Measurements from ENCODE around the gene MSL1. TPM values are rescaled to one million over a fixed set of nuclear protein-coding genes. Genes with fewer than 3 reads are reported as not detected.
A peak's percentile ranks its signal among the peaks of the same experiment; 100 is the strongest.

The MSL1 gene
- total RNA-seq, 4 donors from 2014 or later = 70.6 to 117 (median 82.4) TPM

GRCh38 chr17:40094874-40095273 lies 26.9 kb upstream of the MSL1 start:
- WGBS, 2 donors = 66 to 82% methylated on average over 14 of the region's 14 CpGs
- no peak overlapping the region for H3K4me3 ChIP-seq (ENCODE audit: low read depth, poor library complexity, severe bottlenecking)
- no peak for DNase-seq (ENCODE audit: low spot score in 2 of 2)
- intact Hi-C loops (cut with DNase I; ENCODE audit: low total_unique reads) = no loop called here
- TF ChIP-seq POLR2A (IDR thresholded peaks at IDR 0.05) (no peak), CTCF (IDR thresholded peaks at IDR 0.05) (no peak)

- 56 to 59% methylated on average over 11 to 17 of the region's 17 CpGs for WGBS, 2 donors
- H3K4me3 ChIP-seq (ENCODE audit: low read depth, poor library complexity, severe bottlenecking) = no peak overlapping the region
- intact Hi-C loops (cut with DNase I; ENCODE audit: low total_unique reads) = no loop called here
Measured at GRCh38 chr17:40095351-40095943, 26.3 kb upstream of the MSL1 start.

GRCh38 chr17:40095944-40096791 lies 25.6 kb upstream of the MSL1 start:
- intact Hi-C loops (cut with DNase I; ENCODE audit: low total_unique reads) = no loop called here
- no peak for TF ChIP-seq CTCF (IDR thresholded peaks at IDR 0.05)
- peak in 1 of 2 donors; percentile 86 for DNase-seq (ENCODE audit: low spot score in 2 of 2)
- 36 to 43% methylated on average over 22 to 23 of the region's 23 CpGs for WGBS, 2 donors
- no peak overlapping the region for H3K4me3 ChIP-seq (ENCODE audit: low read depth, poor library complexity, severe bottlenecking)

More at GRCh38 chr17:40095351-40095943, 26.3 kb upstream of the MSL1 start:
- peak in 1 of 2 donors; percentile 43 for DNase-seq (ENCODE audit: low spot score in 2 of 2)
- no peak for TF ChIP-seq CTCF (IDR thresholded peaks at IDR 0.05)
- no peak for TF ChIP-seq POLR2A (IDR thresholded peaks at IDR 0.05)

GRCh38 chr17:40097087-40097486 lies 24.7 kb upstream of the MSL1 start:
- intact Hi-C loops (cut with DNase I; ENCODE audit: low total_unique reads) = no loop called here
- peak in 1 of 2 donors; percentile 31 for DNase-seq (ENCODE audit: low spot score in 2 of 2)
- 32 to 36% methylated on average over 10 of the region's 10 CpGs for WGBS, 2 donors
- H3K4me3 ChIP-seq (ENCODE audit: low read depth, poor library complexity, severe bottlenecking) = no peak overlapping the region
- TF ChIP-seq CTCF (IDR thresholded peaks at IDR 0.05) = no peak
- TF ChIP-seq POLR2A (IDR thresholded peaks at IDR 0.05) = no peak

- intact Hi-C loops (cut with DNase I; ENCODE audit: low total_unique reads) = no loop called here
- peak overlapping the region; percentile 23 for H3K4me3 ChIP-seq (ENCODE audit: low read depth, poor library complexity, severe bottlenecking)
- no peak for TF ChIP-seq POLR2A (IDR thresholded peaks at IDR 0.05)
- TF ChIP-seq CTCF (IDR thresholded peaks at IDR 0.05) = peak in 1 of 3 donors; percentile 26
- DNase-seq (ENCODE audit: low spot score in 2 of 2) = peak; percentile 86 to 95
- 10 to 27% methylated on average over 9 of the region's 9 CpGs for WGBS, 2 donors
Measured at GRCh38 chr17:40097931-40098845, 23.6 kb upstream of the MSL1 start.
